HG03159 (cell line): Measurements from ENCODE around the gene AADACL2.

Experiments used
- ATAC-seq: cut with Tn5 transposase; IDR thresholded peaks from one replicate; pipeline ENCODE4 v1.9.1; 2021; ENCODE audit warnings: mild to moderate bottlenecking, moderate library complexity; ENCODE audit not compliant: unreplicated experiment

The AADACL2 gene

DNA sequence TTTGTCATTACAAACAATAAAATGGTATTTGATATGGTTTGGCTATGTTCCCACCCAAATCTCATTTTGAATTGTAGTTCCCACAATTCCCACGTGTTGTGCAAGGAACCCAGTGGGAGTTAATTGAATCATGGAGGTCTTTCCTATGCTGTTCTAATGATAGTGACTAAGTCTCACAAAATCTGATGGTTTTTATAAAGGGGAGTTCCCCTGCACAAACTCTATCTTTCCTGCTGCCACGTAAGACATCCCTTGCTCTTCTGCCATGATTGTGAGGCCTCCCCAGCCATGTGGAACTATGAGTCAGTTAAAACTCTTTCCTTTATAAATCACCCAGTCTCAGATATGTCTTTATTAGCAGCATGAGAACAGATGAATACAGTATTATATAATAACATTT lies 64.7 kb downstream of the AADACL2 start:
- ATAC-seq: no peak

DNA sequence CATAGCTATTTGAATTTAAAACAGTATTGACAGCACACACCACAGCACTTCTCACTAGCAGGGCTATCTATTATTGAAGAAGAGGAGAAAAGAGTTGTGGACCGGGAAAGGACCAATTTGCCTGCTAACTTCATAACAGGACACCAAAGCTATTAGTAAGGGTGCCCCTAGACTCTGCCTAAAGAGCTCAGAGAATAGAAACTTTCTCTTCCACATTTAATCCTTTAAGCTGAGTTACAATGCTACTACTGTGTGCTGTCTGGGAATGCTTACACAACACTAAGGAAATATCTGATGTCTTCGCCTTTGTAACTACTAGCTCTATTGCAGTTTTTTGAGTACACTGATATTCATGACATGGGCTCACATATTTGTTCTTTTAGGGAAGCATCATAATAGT lies 66.7 kb downstream of the AADACL2 start:
- no peak for ATAC-seq

DNA sequence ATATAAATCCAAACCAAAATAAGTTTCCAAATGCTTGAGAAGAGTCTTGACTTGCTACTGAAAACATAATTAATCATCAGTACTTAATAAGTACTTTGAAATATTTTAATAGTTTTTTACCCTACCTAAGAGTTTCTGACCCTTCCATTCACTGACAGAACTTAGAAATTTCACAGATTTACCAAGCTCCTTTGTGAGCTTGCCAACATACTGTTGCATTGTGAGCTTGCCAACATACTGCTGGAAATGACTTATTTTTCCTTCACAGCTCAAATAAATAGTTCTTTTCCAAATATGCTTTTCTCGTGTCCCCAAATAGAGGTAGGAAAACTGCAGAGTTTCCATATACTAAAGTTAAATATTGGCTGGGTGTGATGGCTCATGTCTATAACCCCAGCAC lies 70.5 kb downstream of the AADACL2 start:
- ATAC-seq: no peak

DNA sequence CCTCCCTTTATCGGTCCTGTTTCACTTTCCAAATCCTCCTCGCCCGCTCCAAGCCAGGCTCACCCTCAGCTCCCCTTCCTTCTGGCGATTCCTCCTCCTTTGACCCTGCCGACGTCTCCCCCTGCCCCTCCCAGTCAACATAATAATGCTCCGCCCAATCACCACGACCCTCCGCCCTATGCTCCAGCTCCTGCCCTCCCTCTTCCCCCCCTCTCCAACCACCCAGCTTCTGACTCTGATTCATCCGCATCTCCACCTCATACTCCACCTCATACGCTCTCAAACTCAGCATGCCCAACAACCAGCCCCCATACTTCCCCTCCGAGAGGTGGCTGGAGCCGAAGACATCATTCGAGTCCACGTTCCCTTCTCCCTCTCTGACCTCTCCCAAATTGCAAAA lies 73.1 kb downstream of the AADACL2 start:
- ATAC-seq: no peak
